ENCODE results near the gene OR2A5.

The OR2A5 gene

GRCh38 chr7:144020340-144020739, 28.4 kb upstream of the OR2A5 start:
- H3K27me3 ChIP-seq (ENCODE audit: insufficient read depth, low read depth, severe bottlenecking) = no peaks in the 10 kb centered on the region
- no peaks in the 10 kb centered on the region for H3K9me3 ChIP-seq (ENCODE audit: severe bottlenecking)
- H3K4me3 ChIP-seq (ENCODE audit: low read depth, low read length) = no peak overlapping the region
- no peak for TF ChIP-seq CTCF (IDR thresholded peaks at IDR 0.05; ENCODE audit: low read depth, low read length)
- DNase-seq = no peak
- H3K36me3 ChIP-seq = no peaks in the 10 kb centered on the region
- no peak overlapping the region for H3K27ac ChIP-seq

- no peak for DNase-seq
- Histone ChIP-seq H3K36me3 (no peaks in the 10 kb centered on the region), H3K27me3 (ENCODE audit: insufficient read depth, low read depth, severe bottlenecking) (no peaks in the 10 kb centered on the region), H3K27ac (no peak overlapping the region), H3K4me3 (ENCODE audit: low read depth, low read length) (no peak overlapping the region), H3K9me3 (ENCODE audit: severe bottlenecking) (no peaks in the 10 kb centered on the region)
- TF ChIP-seq CTCF (IDR thresholded peaks at IDR 0.05; ENCODE audit: low read depth, low read length) = no peak
These were observed 26.6 kb upstream of the OR2A5 start for GRCh38 chr7:144022169-144022568.

GRCh38 chr7:144023171-144023827, 25.4 kb upstream of the OR2A5 start:
- DNase-seq = no peak
- H3K4me3 ChIP-seq (ENCODE audit: low read depth, low read length) = no peak overlapping the region
- H3K27ac ChIP-seq = no peak overlapping the region
- H3K9me3 ChIP-seq (ENCODE audit: severe bottlenecking) = no peaks in the 10 kb centered on the region
- no peak for TF ChIP-seq CTCF (IDR thresholded peaks at IDR 0.05; ENCODE audit: low read depth, low read length)
- no peaks in the 10 kb centered on the region for H3K27me3 ChIP-seq (ENCODE audit: insufficient read depth, low read depth, severe bottlenecking)
- no peaks in the 10 kb centered on the region for H3K36me3 ChIP-seq

GRCh38 chr7:144024213-144024612, 24.5 kb upstream of the OR2A5 start:
- Histone ChIP-seq H3K27ac (no peak overlapping the region), H3K27me3 (ENCODE audit: insufficient read depth, low read depth, severe bottlenecking) (no peaks in the 10 kb centered on the region), H3K36me3 (no peaks in the 10 kb centered on the region), H3K4me3 (ENCODE audit: low read depth, low read length) (no peak overlapping the region), H3K9me3 (ENCODE audit: severe bottlenecking) (no peaks in the 10 kb centered on the region)
- no peak for TF ChIP-seq CTCF (IDR thresholded peaks at IDR 0.05; ENCODE audit: low read depth, low read length)
- no peak for DNase-seq

GRCh38 chr7:144026203-144026883, 22.4 kb upstream of the OR2A5 start:
- DNase-seq = no peak
- H3K9me3 ChIP-seq (ENCODE audit: severe bottlenecking) = no peaks in the 10 kb centered on the region
- no peaks in the 10 kb centered on the region for H3K27me3 ChIP-seq (ENCODE audit: insufficient read depth, low read depth, severe bottlenecking)
- H3K36me3 ChIP-seq = no peaks in the 10 kb centered on the region
- no peak for TF ChIP-seq CTCF (IDR thresholded peaks at IDR 0.05; ENCODE audit: low read depth, low read length)
- H3K4me3 ChIP-seq (ENCODE audit: low read depth, low read length) = no peak overlapping the region
- H3K27ac ChIP-seq = no peak overlapping the region

Data from WERI-Rb-1 (cell line).